Measurements from ENCODE around the gene CACNB2.

CACNB2 gene

DNA sequence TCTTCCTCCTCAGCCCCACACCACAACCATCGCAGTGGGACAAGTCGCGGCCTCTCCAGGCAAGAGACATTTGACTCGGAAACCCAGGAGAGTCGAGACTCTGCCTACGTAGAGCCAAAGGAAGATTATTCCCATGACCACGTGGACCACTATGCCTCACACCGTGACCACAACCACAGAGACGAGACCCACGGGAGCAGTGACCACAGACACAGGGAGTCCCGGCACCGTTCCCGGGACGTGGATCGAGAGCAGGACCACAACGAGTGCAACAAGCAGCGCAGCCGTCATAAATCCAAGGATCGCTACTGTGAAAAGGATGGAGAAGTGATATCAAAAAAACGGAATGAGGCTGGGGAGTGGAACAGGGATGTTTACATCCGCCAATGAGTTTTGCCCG lies 399.1 kb downstream of the CACNB2 start:
- DNase-seq: no peak
- H3K14ac ChIP-seq (ENCODE audit: low read length in 2 of 2): no peak overlapping the region
- H3K4me2 ChIP-seq (ENCODE audit: low read length, poor library complexity, severe bottlenecking): no peak overlapping the region
- no peak overlapping the region for H3K4me3 ChIP-seq (ENCODE audit: insufficient read depth in 1 of 2, low read depth in 1 of 2, low read length in 2 of 2)
- no peaks in the 10 kb centered on the region for H3K27me3 ChIP-seq (ENCODE audit: control insufficient read depth in 1 of 2, insufficient read depth in 1 of 2, low read length in 2 of 2)
- no peaks in the 10 kb centered on the region for H3K9me3 ChIP-seq (ENCODE audit: control insufficient read depth, low read length)
- H3K36me3 ChIP-seq (ENCODE audit: control insufficient read depth in 1 of 2, insufficient read depth in 2 of 2, low read depth in 1 of 2, low read length in 2 of 2): peaks cover 6 to 46% of the 10 kb centered on the region in 2 experiments
- no peaks in the 10 kb centered on the region for H3K4me1 ChIP-seq (ENCODE audit: control insufficient read depth, insufficient read depth, low read depth, low read length)
- H2BK12ac ChIP-seq (ENCODE audit: low read length in 2 of 2): no peak overlapping the region
- H3K4ac ChIP-seq (ENCODE audit: low read depth in 1 of 2, low read length in 2 of 2): no peak overlapping the region
- no peak overlapping the region for H4K91ac ChIP-seq (ENCODE audit: low read length)
- no peak overlapping the region for H2AK5ac ChIP-seq (ENCODE audit: low read length, severe bottlenecking)
- no peak overlapping the region for H3K23ac ChIP-seq (ENCODE audit: low read length in 2 of 2)
- WGBS: 99% methylated on average over 20 of the region's 22 CpGs
- H3K27ac ChIP-seq (ENCODE audit: low read length, poor library complexity, severe bottlenecking): no peak overlapping the region
- no peak overlapping the region for H2BK120ac ChIP-seq (ENCODE audit: low read depth, low read length)
- H2BK15ac ChIP-seq (ENCODE audit: low read depth, poor library complexity, severe bottlenecking): no peak overlapping the region
- H2BK5ac ChIP-seq (ENCODE audit: low read depth, low read length, poor library complexity, severe bottlenecking): no peak overlapping the region
- no peak overlapping the region for H2AFZ ChIP-seq (ENCODE audit: low read depth, low read length)
- H3K79me1 ChIP-seq (replicated peaks; ENCODE audit: low read length, poor library complexity, severe bottlenecking): no peaks in the 10 kb centered on the region
- peak overlapping the region; percentile 0 for H4K8ac ChIP-seq (ENCODE audit: low read length)
- H3K18ac ChIP-seq (ENCODE audit: low read depth in 1 of 2, low read length in 2 of 2): no peak overlapping the region
- no peak overlapping the region for H3K9ac ChIP-seq (ENCODE audit: low read length)

DNA sequence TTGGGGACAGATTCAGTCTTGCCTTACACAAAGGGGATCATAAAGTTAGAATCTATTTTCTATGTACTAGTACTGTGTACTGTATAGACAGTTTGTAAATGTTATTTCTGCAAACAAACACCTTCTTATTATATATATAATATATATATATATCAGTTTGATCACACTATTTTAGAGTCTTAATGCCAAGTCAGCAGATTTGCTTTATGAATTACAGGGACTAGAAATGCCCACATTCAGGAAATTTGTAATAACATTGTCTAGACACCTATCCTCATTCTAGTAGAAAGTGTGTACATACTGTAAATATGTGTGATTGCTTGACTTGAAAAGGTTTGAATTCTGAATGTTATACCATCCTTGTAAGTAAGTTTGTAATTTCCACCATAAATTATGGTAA lies 400.0 kb downstream of the CACNB2 start:
- H2BK5ac ChIP-seq (ENCODE audit: low read depth, low read length, poor library complexity, severe bottlenecking): no peak overlapping the region
- H2BK12ac ChIP-seq (ENCODE audit: low read length in 2 of 2): no peak overlapping the region
- H3K36me3 ChIP-seq (ENCODE audit: control insufficient read depth in 1 of 2, insufficient read depth in 2 of 2, low read depth in 1 of 2, low read length in 2 of 2): peaks cover 6 to 47% of the 10 kb centered on the region in 2 experiments
- no peak overlapping the region for H2AFZ ChIP-seq (ENCODE audit: low read depth, low read length)
- H3K27me3 ChIP-seq (ENCODE audit: control insufficient read depth in 1 of 2, insufficient read depth in 1 of 2, low read length in 2 of 2): no peaks in the 10 kb centered on the region
- H3K14ac ChIP-seq (ENCODE audit: low read length in 2 of 2): no peak overlapping the region
- no peak overlapping the region for H4K91ac ChIP-seq (ENCODE audit: low read length)
- no peak overlapping the region for H2AK5ac ChIP-seq (ENCODE audit: low read length, severe bottlenecking)
- H3K9me3 ChIP-seq (ENCODE audit: control insufficient read depth, low read length): no peaks in the 10 kb centered on the region
- H3K4me3 ChIP-seq (ENCODE audit: insufficient read depth in 1 of 2, low read depth in 1 of 2, low read length in 2 of 2): no peak overlapping the region
- no peak for DNase-seq
- H3K18ac ChIP-seq (ENCODE audit: low read depth in 1 of 2, low read length in 2 of 2): no peak overlapping the region
- H3K27ac ChIP-seq (ENCODE audit: low read length, poor library complexity, severe bottlenecking): no peak overlapping the region
- no peaks in the 10 kb centered on the region for H3K79me1 ChIP-seq (replicated peaks; ENCODE audit: low read length, poor library complexity, severe bottlenecking)
- no peak overlapping the region for H3K23ac ChIP-seq (ENCODE audit: low read length in 2 of 2)
- H3K4ac ChIP-seq (ENCODE audit: low read depth in 1 of 2, low read length in 2 of 2): no peak overlapping the region
- H4K8ac ChIP-seq (ENCODE audit: low read length): no peak overlapping the region
- H3K9ac ChIP-seq (ENCODE audit: low read length): no peak overlapping the region
- no peak overlapping the region for H2BK15ac ChIP-seq (ENCODE audit: low read depth, poor library complexity, severe bottlenecking)
- no peak overlapping the region for H3K4me2 ChIP-seq (ENCODE audit: low read length, poor library complexity, severe bottlenecking)
- no peak overlapping the region for H2BK120ac ChIP-seq (ENCODE audit: low read depth, low read length)
- H3K4me1 ChIP-seq (ENCODE audit: control insufficient read depth, insufficient read depth, low read depth, low read length): no peaks in the 10 kb centered on the region

DNA sequence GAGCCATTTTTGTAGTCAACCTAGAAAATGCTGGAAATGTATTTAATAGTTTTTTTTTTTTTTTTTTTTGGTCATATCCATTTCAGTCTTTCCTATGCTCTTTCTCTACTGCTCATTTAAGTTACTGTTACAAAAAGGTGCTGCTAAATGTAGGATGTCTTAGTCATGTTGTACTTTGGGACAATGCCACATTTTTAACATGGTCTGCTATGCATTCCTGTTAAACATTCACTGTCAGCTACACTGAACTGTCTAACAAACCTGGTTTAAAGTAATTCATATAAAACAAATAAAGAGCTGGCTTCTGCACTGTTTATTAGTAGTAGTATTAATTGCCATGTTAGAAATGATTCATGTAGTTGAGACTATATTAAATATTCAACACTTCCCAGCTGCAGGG lies 402.6 kb downstream of the CACNB2 start:
- Histone ChIP-seq H2BK12ac (ENCODE audit: low read length in 2 of 2) (no peak overlapping the region), H3K9ac (ENCODE audit: low read length) (no peak overlapping the region), H4K91ac (ENCODE audit: low read length) (no peak overlapping the region), H3K9me3 (ENCODE audit: control insufficient read depth, low read length) (no peaks in the 10 kb centered on the region), H2AK5ac (ENCODE audit: low read length, severe bottlenecking) (no peak overlapping the region), H3K18ac (ENCODE audit: low read depth in 1 of 2, low read length in 2 of 2) (no peak overlapping the region), H2AFZ (ENCODE audit: low read depth, low read length) (no peak overlapping the region), H3K23ac (ENCODE audit: low read length in 2 of 2) (no peak overlapping the region), H3K4ac (ENCODE audit: low read depth in 1 of 2, low read length in 2 of 2) (no peak overlapping the region), H3K4me1 (ENCODE audit: control insufficient read depth, insufficient read depth, low read depth, low read length) (no peaks in the 10 kb centered on the region), H2BK5ac (ENCODE audit: low read depth, low read length, poor library complexity, severe bottlenecking) (no peak overlapping the region), H2BK15ac (ENCODE audit: low read depth, poor library complexity, severe bottlenecking) (no peak overlapping the region), H3K4me2 (ENCODE audit: low read length, poor library complexity, severe bottlenecking) (no peak overlapping the region), H3K14ac (ENCODE audit: low read length in 2 of 2) (no peak overlapping the region), H4K8ac (ENCODE audit: low read length) (no peak overlapping the region), H3K4me3 (ENCODE audit: insufficient read depth in 1 of 2, low read depth in 1 of 2, low read length in 2 of 2) (no peak overlapping the region), H2BK120ac (ENCODE audit: low read depth, low read length) (no peak overlapping the region), H3K27ac (ENCODE audit: low read length, poor library complexity, severe bottlenecking) (no peak overlapping the region), H3K36me3 (ENCODE audit: control insufficient read depth in 1 of 2, insufficient read depth in 2 of 2, low read depth in 1 of 2, low read length in 2 of 2) (peaks cover 6 to 40% of the 10 kb centered on the region in 2 experiments), H3K27me3 (ENCODE audit: control insufficient read depth in 1 of 2, insufficient read depth in 1 of 2, low read length in 2 of 2) (no peaks in the 10 kb centered on the region), H3K79me1 (replicated peaks; ENCODE audit: low read length, poor library complexity, severe bottlenecking) (no peaks in the 10 kb centered on the region)
- DNase-seq: no peak

DNA sequence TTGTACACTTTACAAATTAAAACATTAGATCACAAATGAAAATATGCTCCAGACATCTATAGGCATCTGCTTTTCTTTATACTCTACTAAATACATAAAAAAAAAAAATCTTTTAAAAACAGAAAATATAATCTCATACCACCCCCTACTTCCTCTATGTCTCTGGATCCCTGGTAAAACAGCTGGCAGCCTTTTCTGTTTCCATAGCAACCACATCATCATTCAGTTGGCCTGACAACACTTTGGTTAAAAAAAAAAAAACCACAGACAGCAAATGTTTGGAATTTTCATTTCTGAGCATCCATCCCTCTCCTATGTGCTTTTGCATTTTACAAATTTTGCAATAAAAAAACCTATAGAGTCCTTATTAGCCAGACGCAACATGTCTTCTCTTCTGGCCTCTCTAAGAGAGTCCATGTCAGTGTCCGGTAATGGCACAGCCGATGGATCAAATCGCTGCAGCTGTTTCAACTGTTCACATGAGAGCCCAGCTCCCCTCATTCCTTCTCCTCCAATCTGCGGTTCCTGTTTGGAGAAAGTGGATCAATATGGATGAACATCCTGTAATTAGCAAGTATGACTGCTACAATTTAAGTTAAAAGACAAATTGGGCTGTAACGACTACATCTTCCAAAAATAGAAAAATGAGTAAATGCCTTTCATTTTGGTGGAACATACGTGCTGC lies 405.5 kb downstream of the CACNB2 start:
- Histone ChIP-seq H2AFZ (ENCODE audit: low read depth, low read length) (no peak overlapping the region), H3K18ac (ENCODE audit: low read depth in 1 of 2, low read length in 2 of 2) (no peak overlapping the region), H4K8ac (ENCODE audit: low read length) (no peak overlapping the region), H3K23ac (ENCODE audit: low read length in 2 of 2) (no peak overlapping the region), H2AK5ac (ENCODE audit: low read length, severe bottlenecking) (no peak overlapping the region), H4K91ac (ENCODE audit: low read length) (no peak overlapping the region), H2BK12ac (ENCODE audit: low read length in 2 of 2) (no peak overlapping the region), H3K9me3 (ENCODE audit: control insufficient read depth, low read length) (no peaks in the 10 kb centered on the region), H3K79me1 (replicated peaks; ENCODE audit: low read length, poor library complexity, severe bottlenecking) (no peaks in the 10 kb centered on the region), H3K4ac (ENCODE audit: low read depth in 1 of 2, low read length in 2 of 2) (no peak overlapping the region), H3K27me3 (ENCODE audit: control insufficient read depth in 1 of 2, insufficient read depth in 1 of 2, low read length in 2 of 2) (no peaks in the 10 kb centered on the region), H3K4me2 (ENCODE audit: low read length, poor library complexity, severe bottlenecking) (no peak overlapping the region), H3K4me3 (ENCODE audit: insufficient read depth in 1 of 2, low read depth in 1 of 2, low read length in 2 of 2) (no peak overlapping the region), H2BK15ac (ENCODE audit: low read depth, poor library complexity, severe bottlenecking) (no peak overlapping the region), H2BK120ac (ENCODE audit: low read depth, low read length) (no peak overlapping the region), H3K9ac (ENCODE audit: low read length) (no peak overlapping the region), H3K36me3 (ENCODE audit: control insufficient read depth in 1 of 2, insufficient read depth in 2 of 2, low read depth in 1 of 2, low read length in 2 of 2) (peaks cover 0 to 13% of the 10 kb centered on the region in 2 experiments), H3K14ac (ENCODE audit: low read length in 2 of 2) (no peak overlapping the region), H2BK5ac (ENCODE audit: low read depth, low read length, poor library complexity, severe bottlenecking) (no peak overlapping the region), H3K4me1 (ENCODE audit: control insufficient read depth, insufficient read depth, low read depth, low read length) (no peaks in the 10 kb centered on the region), H3K27ac (ENCODE audit: low read length, poor library complexity, severe bottlenecking) (no peak overlapping the region)
- 93% methylated on average over 6 of the region's 7 CpGs for WGBS
- no peak for DNase-seq

Data from mesenchymal stem cell (in vitro differentiated cells and primary cell).